GM18499 (cell line): ENCODE results near the gene TSGA10.
"Not testable (repeated sequence)": the region's sequence is repeated elsewhere in the genome, so short reads cannot be mapped to it uniquely, and the experiment has no call there.

Experiments
- ATAC-seq: cut with Tn5 transposase; IDR thresholded peaks from one replicate; pipeline ENCODE4 v1.9.1; 2021; ENCODE audit warnings: moderate number of reproducible peaks; ENCODE audit not compliant: insufficient read depth, unreplicated experiment

The TSGA10 gene

GRCh38 chr2:99154643-99155536 lies at the start of gene TSGA10, which contains the start of gene LIPT1:
TSS of gene TSGA10 (minus strand) at chr2:99154942. CDS start at chr2:99109439, 45,503 bp downstream.
TSS of gene LIPT1 (plus strand) at chr2:99154967. CDS start at chr2:99161958, 6,991 bp downstream.
- peak; percentile 81 for ATAC-seq

GRCh38 chr2:99201959-99202678 lies 47.4 kb upstream of the TSGA10 start:
- ATAC-seq: no peak

GRCh38 chr2:99200076-99200800 lies 45.5 kb upstream of the TSGA10 start:
- no peak for ATAC-seq

GRCh38 chr2:99198103-99198841 lies 43.5 kb upstream of the TSGA10 start:
- no peak for ATAC-seq

GRCh38 chr2:99192364-99192763 lies 37.6 kb upstream of the TSGA10 start:
- not testable (repeated sequence) for ATAC-seq

- no peak for ATAC-seq
Measured at GRCh38 chr2:99190548-99190947, 35.8 kb upstream of the TSGA10 start.

GRCh38 chr2:99188357-99188756 lies 33.6 kb upstream of the TSGA10 start:
- no peak for ATAC-seq

- no peak for ATAC-seq
Measured at GRCh38 chr2:99187011-99187410, 32.3 kb upstream of the TSGA10 start.

- ATAC-seq: no peak
Measured at GRCh38 chr2:99184811-99185210, 30.1 kb upstream of the TSGA10 start.

- no peak for ATAC-seq
Measured at GRCh38 chr2:99183025-99183424, 28.3 kb upstream of the TSGA10 start.

GRCh38 chr2:99181624-99182000 lies 26.9 kb upstream of the TSGA10 start:
- no peak for ATAC-seq

GRCh38 chr2:99180755-99181623 lies 26.2 kb upstream of the TSGA10 start, which contains the start of the genes MITD1 and MRPL30:
TSS of gene MITD1 (minus strand) at chr2:99181058. CDS start at chr2:99180981, 77 bp downstream.
TSS of gene MRPL30 (plus strand) at chr2:99181184. CDS start at chr2:99186204, 5,020 bp downstream.
- ATAC-seq: peak; percentile 89

- no peak for ATAC-seq
Measured at GRCh38 chr2:99171377-99172140, 16.8 kb upstream of the TSGA10 start.

- no peak for ATAC-seq
Measured at GRCh38 chr2:99169534-99169933, 14.8 kb upstream of the TSGA10 start.

- ATAC-seq: no peak
Measured at GRCh38 chr2:99166218-99166617, 11.5 kb upstream of the TSGA10 start.

- ATAC-seq: no peak
Measured at GRCh38 chr2:99159594-99159993, 4.9 kb upstream of the TSGA10 start.

- ATAC-seq: no peak
Measured at GRCh38 chr2:99158599-99158998, 3.9 kb upstream of the TSGA10 start.

GRCh38 chr2:99156891-99157290 lies 2.1 kb upstream of the TSGA10 start:
- ATAC-seq: no peak
